Activated CD4-positive, CD25-positive, alpha-beta regulatory T cell treated with anti-CD3 and anti-CD28 coated beads, Interleukin-2, amount 50 U/mL, for 16 hours (primary cell): ENCODE results near the gene ALDH8A1.

Experiments
- DNase-seq: peaks from one replicate; pipeline ENCODE4 v3.0.0-alpha.2; 2020; ENCODE audit warnings: low read depth, low spot score

The ALDH8A1 gene, protein sequence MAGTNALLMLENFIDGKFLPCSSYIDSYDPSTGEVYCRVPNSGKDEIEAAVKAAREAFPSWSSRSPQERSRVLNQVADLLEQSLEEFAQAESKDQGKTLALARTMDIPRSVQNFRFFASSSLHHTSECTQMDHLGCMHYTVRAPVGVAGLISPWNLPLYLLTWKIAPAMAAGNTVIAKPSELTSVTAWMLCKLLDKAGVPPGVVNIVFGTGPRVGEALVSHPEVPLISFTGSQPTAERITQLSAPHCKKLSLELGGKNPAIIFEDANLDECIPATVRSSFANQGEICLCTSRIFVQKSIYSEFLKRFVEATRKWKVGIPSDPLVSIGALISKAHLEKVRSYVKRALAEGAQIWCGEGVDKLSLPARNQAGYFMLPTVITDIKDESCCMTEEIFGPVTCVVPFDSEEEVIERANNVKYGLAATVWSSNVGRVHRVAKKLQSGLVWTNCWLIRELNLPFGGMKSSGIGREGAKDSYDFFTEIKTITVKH

DNA sequence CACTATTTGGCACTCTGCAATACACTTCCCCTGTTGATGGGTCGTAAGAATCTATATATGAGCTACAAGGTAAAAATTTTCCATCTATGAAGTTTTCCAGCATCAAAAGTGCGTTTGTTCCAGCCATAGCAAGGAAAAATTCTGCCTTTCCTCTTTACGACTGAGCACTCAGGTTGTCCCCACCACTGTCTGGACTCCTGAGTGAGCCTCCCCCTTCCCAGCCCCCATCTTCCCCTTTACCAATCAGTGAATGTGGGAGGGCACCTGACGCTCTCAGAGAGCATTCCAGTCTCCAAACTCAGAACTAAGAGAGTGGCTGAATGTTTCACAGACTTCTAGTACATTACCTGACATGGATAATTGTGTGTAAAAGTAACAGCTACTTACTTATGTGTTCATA lies at the start of gene ALDH8A1:
Gene ALDH8A1 (minus strand): TSS at position 175 of the 400 bp plus-strand sequence. CDS start 48 bp downstream, at position 127.
- DNase-seq = no peak

GRCh38 chr6:134999107-134999506 lies 49.2 kb upstream of the ALDH8A1 start:
- DNase-seq = no peak

DNA sequence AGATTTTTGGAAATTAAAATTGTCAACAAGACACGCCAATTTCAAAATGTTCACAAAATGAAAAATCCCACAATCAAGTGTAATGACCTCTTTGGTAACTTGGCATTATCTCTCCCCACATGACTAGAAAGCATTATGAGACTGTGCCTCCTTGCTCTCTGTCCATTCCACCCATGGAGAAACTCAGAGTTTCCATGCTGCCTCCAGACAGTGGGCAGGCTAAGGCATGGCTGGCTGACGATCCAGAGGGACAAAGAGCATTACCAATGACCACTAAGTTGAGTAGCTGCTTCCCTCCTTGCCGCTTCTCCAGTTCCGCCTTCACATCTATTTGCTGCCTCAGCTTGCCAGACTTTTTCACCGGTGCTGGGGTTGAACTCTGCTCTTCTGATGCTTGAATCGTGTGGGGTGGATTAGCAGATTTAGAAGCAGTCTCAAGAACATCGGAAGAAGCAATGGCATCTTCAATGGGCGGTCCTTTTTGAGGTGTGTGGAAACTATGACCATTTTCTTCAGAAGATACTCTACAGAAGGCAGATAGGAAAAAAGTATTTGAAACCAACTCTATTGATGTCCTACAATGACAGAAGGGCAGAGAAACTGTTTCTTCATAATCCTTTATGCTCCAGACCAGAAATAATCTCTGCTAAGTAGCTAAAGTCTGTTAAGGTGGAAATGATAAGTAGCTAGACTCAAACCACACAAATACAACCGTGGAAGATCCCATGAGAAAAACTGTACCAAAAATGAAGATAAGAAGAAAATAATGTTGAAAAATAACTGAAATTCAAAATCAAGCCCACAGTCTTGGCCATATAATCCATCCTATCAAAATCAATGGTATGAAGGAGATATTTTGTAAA lies 47.5 kb upstream of the ALDH8A1 start:
- DNase-seq = no peak

GRCh38 chr6:134995536-134995935 lies 45.6 kb upstream of the ALDH8A1 start:
- no peak for DNase-seq

DNA sequence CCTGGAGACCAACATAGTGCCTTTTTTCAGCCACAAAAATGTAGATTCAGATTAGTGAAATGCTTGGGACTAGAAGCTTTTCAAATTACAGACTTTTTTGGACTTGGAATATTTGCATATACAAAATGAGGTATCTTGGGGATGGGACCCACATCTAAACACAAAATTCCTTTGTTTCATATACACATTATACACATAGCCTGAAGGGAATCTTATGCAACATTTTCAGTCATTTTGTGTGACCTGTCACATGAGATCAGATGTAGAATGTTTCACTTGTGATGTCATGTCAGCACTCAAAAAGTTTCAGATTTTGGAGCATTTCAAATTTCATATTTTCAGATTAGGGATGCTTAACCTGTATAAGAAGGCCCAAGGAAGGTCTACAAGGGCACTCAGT lies 44.5 kb upstream of the ALDH8A1 start:
- DNase-seq = no peak

DNA sequence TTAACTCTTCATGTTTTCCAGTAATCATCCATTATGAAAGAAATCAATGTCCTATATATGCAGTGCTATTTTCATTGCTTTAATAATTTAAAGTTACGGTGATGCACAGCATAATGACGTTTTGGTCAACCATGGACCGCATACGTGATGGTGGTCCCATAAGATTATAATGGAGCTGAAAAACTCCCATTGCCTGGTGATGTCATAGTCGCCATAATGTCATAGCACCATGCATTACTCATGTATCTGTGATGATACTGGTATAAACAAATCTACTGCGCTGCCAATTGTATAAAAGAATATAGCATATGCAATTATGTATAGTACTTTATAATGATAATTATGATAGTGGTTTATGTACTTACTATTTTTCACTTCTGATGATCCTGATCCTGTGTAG lies 42.3 kb upstream of the ALDH8A1 start:
- DNase-seq = no peak

DNA sequence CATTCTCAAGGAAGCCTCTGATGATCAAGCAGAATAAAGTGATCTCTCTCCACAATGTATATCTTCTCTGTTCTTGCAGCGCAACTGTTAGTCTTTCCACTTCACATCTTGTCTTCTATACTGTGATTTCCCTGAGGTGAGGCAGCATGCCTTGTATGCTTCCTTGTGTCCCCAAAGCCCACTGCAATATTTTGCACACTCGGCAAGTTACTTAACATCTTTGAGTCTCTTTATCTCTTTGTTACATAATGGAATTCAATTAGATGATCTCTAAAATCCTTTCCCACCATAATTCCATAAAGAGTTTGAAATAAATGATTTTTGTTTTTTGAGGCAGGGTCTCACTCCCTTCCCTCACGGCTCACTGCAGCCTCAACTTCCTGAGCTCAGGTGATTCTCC lies 40.4 kb upstream of the ALDH8A1 start:
- DNase-seq = no peak

DNA sequence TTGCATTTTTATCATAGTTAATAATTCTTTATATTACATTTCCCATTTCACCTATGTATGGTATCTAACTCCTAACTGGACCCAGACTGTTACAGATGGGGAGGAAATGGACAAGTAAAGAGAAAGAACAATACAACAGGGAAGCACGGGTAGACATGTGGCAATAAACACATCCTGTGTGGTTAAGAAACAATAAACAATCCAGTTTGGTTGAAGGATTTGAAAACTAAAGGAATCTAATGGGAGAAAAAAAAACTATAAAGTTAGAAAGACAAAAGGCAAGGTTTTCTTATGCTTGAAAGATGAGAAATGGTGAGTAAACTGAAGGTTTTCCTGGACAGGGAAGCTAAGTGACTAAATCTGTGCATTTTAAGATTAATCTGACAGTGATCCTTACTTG lies 34.9 kb upstream of the ALDH8A1 start:
- DNase-seq = no peak

- DNase-seq = no peak
These were observed 33.9 kb upstream of the ALDH8A1 start for GRCh38 chr6:134983823-134984222.

DNA sequence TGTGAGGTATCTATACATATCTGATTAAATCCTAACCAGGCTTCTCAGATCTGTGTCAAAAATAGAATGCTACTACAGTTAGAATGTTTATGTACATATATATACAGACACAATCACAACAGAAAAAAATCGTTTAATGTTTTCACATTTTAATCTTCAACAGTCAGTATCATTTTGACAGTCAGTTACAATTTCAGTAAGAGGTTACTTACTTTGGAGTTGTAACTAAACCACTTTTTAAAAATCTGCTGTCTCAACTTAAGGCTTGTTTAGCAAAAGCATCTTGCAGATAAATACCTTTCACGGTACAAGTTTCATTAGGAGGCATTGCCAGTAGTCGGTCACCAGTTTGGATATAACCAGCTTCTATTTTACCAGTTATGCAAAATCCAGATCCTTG lies 32.3 kb upstream of the ALDH8A1 start:
- no peak for DNase-seq

GRCh38 chr6:134980846-134981245 lies 30.9 kb upstream of the ALDH8A1 start:
- DNase-seq = no peak

- peak; percentile 16 for DNase-seq
These were observed 29.2 kb upstream of the ALDH8A1 start for GRCh38 chr6:134979142-134979541.

DNA sequence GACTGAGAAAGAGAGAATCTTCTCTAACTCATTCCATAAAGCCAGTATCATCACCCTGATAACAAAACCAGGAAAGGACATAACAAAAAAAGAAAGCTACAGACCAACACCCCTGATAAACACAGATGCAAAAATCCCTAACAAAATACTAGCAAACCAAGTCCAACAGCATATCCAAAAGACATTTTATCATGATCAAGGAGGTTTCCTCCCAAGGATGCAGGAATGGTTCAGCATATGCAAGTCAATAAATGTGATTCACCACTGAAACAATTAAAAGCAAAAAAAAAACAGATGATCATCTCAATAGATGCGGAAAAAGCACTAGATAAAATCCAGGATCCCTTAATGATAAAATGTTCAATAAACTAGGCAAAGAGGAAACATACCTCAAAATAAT lies 24.5 kb upstream of the ALDH8A1 start:
- no peak for DNase-seq

- no peak for DNase-seq
These were observed 17.8 kb upstream of the ALDH8A1 start for GRCh38 chr6:134967711-134968110.

- DNase-seq = no peak
These were observed 14.7 kb upstream of the ALDH8A1 start for GRCh38 chr6:134964451-134965203.

GRCh38 chr6:134962421-134962820 lies 12.5 kb upstream of the ALDH8A1 start:
- no peak for DNase-seq

- no peak for DNase-seq
These were observed 11.5 kb upstream of the ALDH8A1 start for GRCh38 chr6:134961366-134961765.

GRCh38 chr6:134959603-134960002 lies 9.7 kb upstream of the ALDH8A1 start:
- no peak for DNase-seq

- no peak for DNase-seq
These were observed 6.8 kb upstream of the ALDH8A1 start for GRCh38 chr6:134956676-134957075.

DNA sequence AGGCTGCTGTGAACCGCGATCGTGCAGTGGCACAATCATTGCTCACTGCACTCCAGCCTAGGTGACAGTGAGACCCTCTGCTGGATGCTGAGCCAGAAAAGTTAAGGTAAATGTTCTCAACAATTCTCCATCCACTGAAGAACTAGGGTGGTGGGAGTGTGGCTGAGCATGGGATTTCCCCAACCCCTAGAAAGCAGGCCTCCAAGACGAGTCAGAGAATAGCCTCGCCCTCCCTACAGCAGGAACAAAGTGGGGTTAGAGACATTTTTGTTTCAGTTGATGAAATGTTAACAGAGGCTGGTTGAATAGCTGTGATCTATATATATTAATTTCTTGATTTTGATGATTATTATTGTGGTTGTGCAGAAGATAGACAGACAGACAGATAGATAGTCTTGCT lies 6.1 kb upstream of the ALDH8A1 start:
- no peak for DNase-seq

DNA sequence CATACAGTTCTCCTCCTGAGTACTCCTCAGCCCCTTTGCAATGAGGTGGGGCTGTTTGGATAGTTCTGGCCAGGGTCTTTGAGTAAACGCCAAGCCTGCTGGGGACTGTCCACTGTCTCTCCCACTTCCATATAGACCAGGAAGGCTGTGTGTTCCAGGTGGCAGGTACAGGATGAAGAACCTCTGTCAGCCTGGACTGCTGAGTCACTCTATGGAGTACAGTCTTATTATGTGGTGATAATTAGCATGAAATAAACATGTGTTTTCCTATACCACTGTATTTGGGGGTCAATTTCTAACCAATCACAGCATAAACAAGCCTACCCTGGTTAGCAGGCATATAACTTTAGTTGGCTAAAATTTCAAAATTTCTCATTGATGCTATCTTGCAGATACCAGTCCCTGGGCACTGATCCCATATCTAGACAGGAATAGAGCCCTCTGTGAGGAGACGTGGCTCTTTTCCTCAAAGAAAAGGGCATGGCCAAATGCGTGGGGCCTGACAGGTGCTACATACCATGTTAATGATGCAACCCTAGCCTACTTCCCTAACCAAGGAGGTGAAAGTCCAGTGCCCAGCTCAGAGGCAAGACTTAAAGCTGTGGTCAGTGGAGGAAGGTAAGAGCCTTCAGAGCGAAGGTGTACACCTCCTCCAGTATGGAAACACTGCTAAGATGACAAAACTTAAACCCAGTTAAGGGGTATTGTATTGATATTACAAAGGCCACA lies 4.5 kb upstream of the ALDH8A1 start:
- DNase-seq = no peak
